ENCODE measurements around the gene CDT1. TPM values are rescaled to one million over a fixed set of nuclear protein-coding genes. Genes with fewer than 3 reads are reported as not detected.

Gene CDT1
- total RNA-seq, 4 donors from 2014 or later, result 0.31 to 2.5 (median 0.42) TPM; not detected in 1

DNA sequence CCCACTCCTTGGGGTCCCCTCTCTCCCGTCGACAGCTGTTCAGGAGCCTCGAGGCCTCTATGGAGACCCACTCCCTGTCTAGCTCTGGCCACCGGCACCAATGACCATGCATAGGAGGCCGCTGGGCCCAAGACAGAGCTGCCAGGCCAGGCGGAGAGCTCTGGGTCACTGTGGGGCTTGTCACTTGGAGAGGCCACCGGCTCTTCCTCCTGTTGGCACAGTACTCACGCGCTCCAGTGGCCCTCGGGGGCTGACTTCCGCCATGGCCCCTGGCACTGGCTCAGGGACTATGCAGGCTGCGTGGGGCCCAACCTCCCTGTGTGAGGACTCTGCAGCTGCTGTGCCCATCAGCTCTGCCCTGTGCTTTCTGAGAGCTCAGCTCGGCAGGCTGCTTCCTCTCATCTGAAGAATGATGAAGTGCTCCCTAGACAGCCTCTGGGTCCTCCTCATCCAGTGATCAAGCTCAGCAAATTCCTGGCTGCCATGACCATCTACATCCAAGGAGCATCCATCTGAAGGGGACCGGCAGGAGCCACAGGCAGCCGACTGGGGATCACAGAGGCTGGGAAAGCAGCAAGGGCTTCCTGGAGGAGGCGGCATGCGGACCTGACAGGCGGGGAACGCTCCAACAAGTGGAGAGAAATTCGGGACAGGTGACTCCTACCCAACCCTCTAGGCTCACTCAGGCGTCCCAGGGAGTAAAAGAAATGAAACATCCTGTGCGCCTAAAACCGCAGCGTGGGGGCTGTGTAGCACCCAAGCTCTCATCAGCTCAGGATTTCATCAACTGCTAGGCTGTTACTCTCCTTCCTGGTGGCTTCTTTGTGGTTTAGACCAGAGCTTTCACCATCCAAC, 36.4 kb downstream of the CDT1 start:
- intact Hi-C loops (cut with DNase I; ENCODE audit: low total_unique reads) (no loop called here), in situ Hi-C loops (cut with MboI; ENCODE audit: low sequenced_read_pairs in 4 of 4) (no loop called here)
- ATAC-seq (no peak), DNase-seq (no peak)
- Histone ChIP-seq H3K27ac (no peak overlapping the region), H3K9me3 (no peaks in the 10 kb centered on the region), H3K4me3 (no peak overlapping the region), H3K36me3 (peaks cover 0 to 17% of the 10 kb centered on the region in 2 donors), H3K27me3 (no peaks in the 10 kb centered on the region), H3K4me1 (no peaks in the 10 kb centered on the region)
- TF ChIP-seq, protein P1, sequence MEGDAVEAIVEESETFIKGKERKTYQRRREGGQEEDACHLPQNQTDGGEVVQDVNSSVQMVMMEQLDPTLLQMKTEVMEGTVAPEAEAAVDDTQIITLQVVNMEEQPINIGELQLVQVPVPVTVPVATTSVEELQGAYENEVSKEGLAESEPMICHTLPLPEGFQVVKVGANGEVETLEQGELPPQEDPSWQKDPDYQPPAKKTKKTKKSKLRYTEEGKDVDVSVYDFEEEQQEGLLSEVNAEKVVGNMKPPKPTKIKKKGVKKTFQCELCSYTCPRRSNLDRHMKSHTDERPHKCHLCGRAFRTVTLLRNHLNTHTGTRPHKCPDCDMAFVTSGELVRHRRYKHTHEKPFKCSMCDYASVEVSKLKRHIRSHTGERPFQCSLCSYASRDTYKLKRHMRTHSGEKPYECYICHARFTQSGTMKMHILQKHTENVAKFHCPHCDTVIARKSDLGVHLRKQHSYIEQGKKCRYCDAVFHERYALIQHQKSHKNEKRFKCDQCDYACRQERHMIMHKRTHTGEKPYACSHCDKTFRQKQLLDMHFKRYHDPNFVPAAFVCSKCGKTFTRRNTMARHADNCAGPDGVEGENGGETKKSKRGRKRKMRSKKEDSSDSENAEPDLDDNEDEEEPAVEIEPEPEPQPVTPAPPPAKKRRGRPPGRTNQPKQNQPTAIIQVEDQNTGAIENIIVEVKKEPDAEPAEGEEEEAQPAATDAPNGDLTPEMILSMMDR (IDR thresholded peaks at IDR 0.05 in 4 of 5, conservative IDR thresholded peaks at IDR 0.05 in 1 of 5), result no peak
- TF ChIP-seq POLR2A (IDR thresholded peaks at IDR 0.05), result no peak

DNA sequence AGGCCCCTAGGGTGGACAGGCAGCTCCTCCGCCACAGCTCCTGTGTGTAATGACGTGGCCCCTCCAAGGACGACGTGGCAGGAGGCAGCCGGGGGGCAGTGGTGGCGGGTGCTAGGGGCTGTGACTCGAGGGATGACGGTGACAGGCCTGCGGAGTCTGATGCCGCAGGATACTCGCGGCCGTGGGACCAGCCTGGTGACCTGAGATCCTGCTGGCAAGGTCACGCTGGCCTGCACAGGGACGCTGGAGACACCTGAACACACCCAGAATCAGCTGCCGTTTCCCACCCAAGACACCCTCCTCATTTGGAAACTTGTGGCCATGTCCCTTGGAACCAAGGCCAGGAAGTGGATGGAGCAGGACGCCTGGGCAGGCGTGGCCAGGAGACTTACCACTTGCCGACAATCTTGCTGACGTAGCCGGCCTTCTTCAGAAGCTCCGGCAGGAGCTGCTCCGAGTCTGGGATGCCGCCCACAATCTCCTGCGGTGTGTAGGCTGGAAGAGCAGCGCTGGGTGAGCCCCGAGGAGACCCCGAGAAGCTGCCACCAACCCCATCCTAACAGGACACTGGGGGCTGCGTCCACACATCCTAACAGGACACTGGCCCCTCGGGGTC, 37.1 kb downstream of the CDT1 start:
- intact Hi-C loops (cut with DNase I; ENCODE audit: low total_unique reads), result no loop called here

DNA sequence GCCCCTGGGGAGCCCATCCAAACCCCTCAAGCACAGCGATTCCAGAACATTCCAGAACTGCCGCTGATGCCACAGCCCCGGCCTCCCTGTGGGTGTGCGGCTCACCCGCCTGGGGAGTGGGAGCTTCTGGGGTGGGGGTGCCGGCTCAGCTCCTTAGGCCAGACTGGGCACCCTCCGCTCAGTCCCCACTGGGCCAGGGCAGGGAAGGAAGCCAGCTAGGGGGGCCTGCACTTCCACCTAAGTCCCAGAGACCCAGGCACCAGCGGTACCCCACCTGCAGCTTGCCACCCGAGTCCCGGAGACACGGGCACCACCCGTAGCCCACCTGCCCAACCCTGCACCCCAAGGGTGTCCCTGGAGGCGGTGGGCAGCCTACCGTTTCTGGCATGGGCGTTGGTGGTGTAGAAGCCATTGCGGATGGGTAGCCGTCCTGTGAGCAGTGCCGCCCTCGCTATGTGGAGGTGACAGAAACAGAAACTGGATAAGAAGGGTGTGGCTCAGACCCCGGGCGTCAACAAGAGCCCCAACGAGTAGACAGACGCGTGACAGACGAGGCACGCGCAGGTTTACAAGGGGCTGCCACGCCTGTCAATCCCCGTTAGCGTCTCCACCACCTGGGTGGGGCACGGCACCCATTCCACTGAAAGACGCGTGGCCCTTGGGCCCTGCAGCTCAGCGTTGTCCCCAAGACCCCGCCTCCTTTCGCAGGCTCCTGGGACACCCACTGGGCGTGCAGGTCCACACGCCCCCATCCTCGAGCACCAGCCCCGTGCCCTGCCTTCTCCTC, 38.1 kb downstream of the CDT1 start:
- ATAC-seq (no peak), DNase-seq (no peak)
- peaks cover 0 to 15% of the 10 kb centered on the region in 2 donors for H3K36me3 ChIP-seq
- in situ Hi-C loops (cut with MboI; ENCODE audit: low sequenced_read_pairs in 4 of 4), result no loop called here
- no peak overlapping the region for H3K4me3 ChIP-seq
- intact Hi-C loops (cut with DNase I; ENCODE audit: low total_unique reads), result no loop called here
- H3K4me1 ChIP-seq, result no peaks in the 10 kb centered on the region
- no peak overlapping the region for H3K27ac ChIP-seq
- no peaks in the 10 kb centered on the region for H3K27me3 ChIP-seq
- H3K9me3 ChIP-seq, result no peaks in the 10 kb centered on the region
- TF ChIP-seq, protein P1 (IDR thresholded peaks at IDR 0.05 in 4 of 5, conservative IDR thresholded peaks at IDR 0.05 in 1 of 5), result no peak
- TF ChIP-seq POLR2A (IDR thresholded peaks at IDR 0.05), result no peak

More for the DNA sequence above, 37.1 kb downstream of the CDT1 start:
- H3K9me3 ChIP-seq, result no peaks in the 10 kb centered on the region
- no peak for DNase-seq
- no peak overlapping the region for H3K27ac ChIP-seq
- H3K4me3 ChIP-seq, result no peak overlapping the region
- peaks cover 0 to 15% of the 10 kb centered on the region in 2 donors for H3K36me3 ChIP-seq
- H3K27me3 ChIP-seq, result no peaks in the 10 kb centered on the region
- TF ChIP-seq POLR2A (IDR thresholded peaks at IDR 0.05), result no peak
- TF ChIP-seq, protein P1 (IDR thresholded peaks at IDR 0.05 in 4 of 5, conservative IDR thresholded peaks at IDR 0.05 in 1 of 5), result no peak
- ATAC-seq, result no peak
- in situ Hi-C loops (cut with MboI; ENCODE audit: low sequenced_read_pairs in 4 of 4), result no loop called here
- no peaks in the 10 kb centered on the region for H3K4me1 ChIP-seq

DNA sequence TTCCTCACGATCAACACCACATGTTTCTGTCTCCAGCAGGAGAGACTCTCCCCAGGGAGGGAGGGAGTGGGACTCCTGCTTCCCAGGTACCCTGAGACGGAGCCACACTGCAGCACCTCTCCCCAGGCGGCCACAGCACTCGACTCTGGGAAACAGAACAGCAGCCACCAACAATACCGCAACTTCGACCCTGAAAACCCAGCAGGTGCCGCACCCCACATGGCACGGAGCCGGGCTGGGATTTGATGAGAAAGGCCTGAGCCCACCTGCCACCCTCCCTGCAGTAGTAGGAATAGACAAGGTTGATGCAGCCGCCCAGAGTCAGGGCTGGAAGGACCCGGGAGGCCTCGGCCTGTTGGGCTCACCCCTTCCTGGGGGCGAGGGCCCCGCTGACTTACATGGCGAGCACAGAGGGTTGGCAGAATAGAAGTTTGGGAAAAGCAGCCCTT, 38.7 kb downstream of the CDT1 start:
- intact Hi-C loops (cut with DNase I; ENCODE audit: low total_unique reads), result no loop called here
- no peak for TF ChIP-seq POLR2A (IDR thresholded peaks at IDR 0.05)
- TF ChIP-seq, protein P1 (IDR thresholded peaks at IDR 0.05 in 4 of 5, conservative IDR thresholded peaks at IDR 0.05 in 1 of 5), result no peak
- Histone ChIP-seq H3K4me1 (no peaks in the 10 kb centered on the region), H3K36me3 (peaks cover 0 to 15% of the 10 kb centered on the region in 2 donors), H3K9me3 (no peaks in the 10 kb centered on the region), H3K4me3 (no peak overlapping the region), H3K27me3 (no peaks in the 10 kb centered on the region), H3K27ac (no peak overlapping the region)
- in situ Hi-C loops (cut with MboI; ENCODE audit: low sequenced_read_pairs in 4 of 4), result no loop called here
- ATAC-seq (no peak), DNase-seq (no peak)
